ENCODE results near the gene RUBCNL. TPM values are rescaled to one million over a fixed set of nuclear protein-coding genes. Genes with fewer than 3 reads are reported as not detected.

The RUBCNL gene
- total and polyA plus RNA-seq, 9 of the 15 experiments (the other 6 are each of a cell fraction or from before 2014, with no cell fraction given), result 0.04 to 0.35 (median 0.12) TPM; not detected in 3

GRCh38 chr13:46295491-46296114, 91.4 kb downstream of the RUBCNL start:
- in situ Hi-C loops (cut with MboI) (loop anchor here (10.0 kb wide), 1 partner anchor 141 kb away; no protein-coding TSS in a partner anchor), intact Hi-C loops (cut with micrococcal nuclease) (no loop called here)
- no peaks in the 10 kb centered on the region for H3K79me2 ChIP-seq (ENCODE audit: control insufficient read depth, insufficient read depth, low read length)
- no peaks in the 10 kb centered on the region for H3K27me3 ChIP-seq (ENCODE audit: control insufficient read depth in 2 of 2, insufficient read depth in 2 of 2, low read length in 2 of 2)
- no peaks in the 10 kb centered on the region for H3K9me1 ChIP-seq (ENCODE audit: control insufficient read depth, insufficient read depth, low read length)
- DNase-seq (ENCODE audit: extremely low read depth in 1 of 4, low spot score in 3 of 4) (peak in 1 of 4 experiments; percentile 22), ATAC-seq (peak; percentile 66), FAIRE-seq (no peak)
- BruUV-seq (replicated peaks), result no TSS peak
- no peaks in the 10 kb centered on the region for H3K36me3 ChIP-seq (ENCODE audit: control insufficient read depth, insufficient read depth, low read length)
- CTCF ChIA-PET (ENCODE audit: low intra/inter-chr PET ratio), result no interaction called here
- H3K4me1 ChIP-seq (replicated peaks in 1 of 2; ENCODE audit: control insufficient read depth in 2 of 2, insufficient read depth in 2 of 2, low read length in 2 of 2), result peaks cover 0 to 26% of the 10 kb centered on the region in 2 experiments; a peak in 3 of 5 replicates
- no peak overlapping the region for H3K27ac ChIP-seq (ENCODE audit: extremely low read depth, low read depth, low read length)
- no peak overlapping the region for H3K4me2 ChIP-seq (ENCODE audit: insufficient read depth, low read length)
- H3K9me3 ChIP-seq (replicated peaks; ENCODE audit: control insufficient read depth, insufficient read depth, low read depth, low read length), result no peaks in the 10 kb centered on the region
- 9% methylated on average over 7 of the region's 7 CpGs for WGBS (ENCODE audit: insufficient coverage, low coverage, missing lambda C conversion rate)
- H3K9ac ChIP-seq (ENCODE audit: insufficient read depth in 1 of 2, low read depth in 2 of 2, low read length in 2 of 2), result no peak overlapping the region
- H3K4me3 ChIP-seq, result no peak overlapping the region
- no peaks in the 10 kb centered on the region for H4K20me1 ChIP-seq (replicated peaks; ENCODE audit: control insufficient read depth, insufficient read depth, low read length)
- POLR2A ChIA-PET, result interaction anchor here (1.3 kb wide), 2 partner anchors 9 to 140 kb away, joined by 3 read pairs; no protein-coding TSS in a partner anchor
- H2AFZ ChIP-seq (ENCODE audit: low read depth, low read length), result peak overlapping the region; percentile 55
- TF ChIP-seq CXXC5 (CRISPR knock-in tag; IDR thresholded peaks at IDR 0.05), result peak; percentile 40
- TF ChIP-seq, protein P1, sequence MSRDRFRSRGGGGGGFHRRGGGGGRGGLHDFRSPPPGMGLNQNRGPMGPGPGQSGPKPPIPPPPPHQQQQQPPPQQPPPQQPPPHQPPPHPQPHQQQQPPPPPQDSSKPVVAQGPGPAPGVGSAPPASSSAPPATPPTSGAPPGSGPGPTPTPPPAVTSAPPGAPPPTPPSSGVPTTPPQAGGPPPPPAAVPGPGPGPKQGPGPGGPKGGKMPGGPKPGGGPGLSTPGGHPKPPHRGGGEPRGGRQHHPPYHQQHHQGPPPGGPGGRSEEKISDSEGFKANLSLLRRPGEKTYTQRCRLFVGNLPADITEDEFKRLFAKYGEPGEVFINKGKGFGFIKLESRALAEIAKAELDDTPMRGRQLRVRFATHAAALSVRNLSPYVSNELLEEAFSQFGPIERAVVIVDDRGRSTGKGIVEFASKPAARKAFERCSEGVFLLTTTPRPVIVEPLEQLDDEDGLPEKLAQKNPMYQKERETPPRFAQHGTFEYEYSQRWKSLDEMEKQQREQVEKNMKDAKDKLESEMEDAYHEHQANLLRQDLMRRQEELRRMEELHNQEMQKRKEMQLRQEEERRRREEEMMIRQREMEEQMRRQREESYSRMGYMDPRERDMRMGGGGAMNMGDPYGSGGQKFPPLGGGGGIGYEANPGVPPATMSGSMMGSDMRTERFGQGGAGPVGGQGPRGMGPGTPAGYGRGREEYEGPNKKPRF (IDR thresholded peaks at IDR 0.05; ENCODE audit: low read depth, low read length), result no peak
- 0 out of 2 replicates have a peak, but pooled peaks have one; percentile 56 for TF ChIP-seq ZNF175 (CRISPR knock-in tag; IDR thresholded peaks at IDR 0.05; ENCODE audit: low read depth)
- TF ChIP-seq DMBX1 (CRISPR knock-in tag; IDR thresholded peaks at IDR 0.05; ENCODE audit: borderline replicate concordance), result peak; percentile 53; the same call in 1 of the 2 replicates
- 0 out of 2 replicates have a peak, but pooled peaks have one; percentile 11 for TF ChIP-seq ZNF316 (IDR thresholded peaks at IDR 0.05)
- TF ChIP-seq PRDM10 (IDR thresholded peaks at IDR 0.05; ENCODE audit: partially characterized antibody), result peak; percentile 9
- TF ChIP-seq CBX5 (IDR thresholded peaks at IDR 0.05; ENCODE audit: borderline replicate concordance, low read depth), result no peak
- TF ChIP-seq NFIX (CRISPR knock-in tag; IDR thresholded peaks at IDR 0.05; ENCODE audit: low read depth), result no peak
- TF ChIP-seq HDAC8 (tag; IDR thresholded peaks at IDR 0.05), result no peak
- TF ChIP-seq RAD51 (IDR thresholded peaks at IDR 0.05; ENCODE audit: borderline replicate concordance, low read depth), result peak; percentile 62
- no peak for TF ChIP-seq NCOA2 (IDR thresholded peaks at IDR 0.05; ENCODE audit: partially characterized antibody in 2 of 2)
- TF ChIP-seq CTBP1 (IDR thresholded peaks at IDR 0.05; ENCODE audit: borderline replicate concordance), result 0 out of 2 replicates have a peak, but pooled peaks have one; percentile 27

Measured in K562 (cell line).